Duodenal mucosa (tissue), 2 donors: ENCODE results near the gene NRL.

ENCODE experiments used
- H3K27ac ChIP-seq: one replicate; pipeline ENCODE4 v1.7.0; 2013; ENCODE audit warnings: low read depth, low read length
- H3K27me3 ChIP-seq, 2 donors: one replicate each; pipeline ENCODE4 v1.7.0; 2013; ENCODE audit warnings: low read length in 2 of 2, control low read depth in 1 of 2; ENCODE audit not compliant: insufficient read depth in 2 of 2, control insufficient read depth in 1 of 2
- H3K36me3 ChIP-seq, 2 donors: one replicate each; pipeline ENCODE4 v1.7.0; 2013; ENCODE audit warnings: low read length in 2 of 2, control low read depth in 1 of 2; ENCODE audit not compliant: insufficient read depth in 2 of 2, control insufficient read depth in 1 of 2
- H3K4me1 ChIP-seq, 2 donors: one replicate each; pipeline ENCODE4 v1.7.0; 2013; ENCODE audit warnings: low read length in 2 of 2, control low read depth in 1 of 2; ENCODE audit not compliant: insufficient read depth in 2 of 2, control insufficient read depth in 1 of 2
- H3K4me3 ChIP-seq, 2 donors: one replicate each; pipeline ENCODE4 v1.7.0; 2013; ENCODE audit warnings: low read length in 2 of 2, low read depth in 1 of 2
- H3K9ac ChIP-seq, 2 donors: one replicate each; pipeline ENCODE4 v1.7.0; 2013; ENCODE audit warnings: low read length in 2 of 2, low read depth in 1 of 2
- H3K9me3 ChIP-seq, 2 donors: one replicate each; pipeline ENCODE4 v1.7.0; 2013; ENCODE audit warnings: low read length in 2 of 2, control low read depth in 1 of 2; ENCODE audit not compliant: control insufficient read depth in 1 of 2

Gene NRL

DNA sequence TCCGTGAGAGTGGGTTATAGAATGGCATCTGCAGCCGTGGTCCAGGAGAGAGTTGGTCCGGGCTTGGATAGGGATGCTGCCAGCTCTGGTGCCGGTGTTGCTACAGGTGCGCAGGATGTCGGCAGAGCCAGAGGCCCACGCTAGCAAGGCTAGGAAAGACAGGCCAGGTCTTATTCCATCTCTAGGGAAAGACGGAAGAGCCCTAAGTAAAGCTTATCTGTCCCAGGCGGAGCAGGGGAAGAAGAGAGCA, 20.8 kb upstream of the NRL start:
- H3K4me3 ChIP-seq, result peak overlapping the region; percentile 67 to 79

DNA sequence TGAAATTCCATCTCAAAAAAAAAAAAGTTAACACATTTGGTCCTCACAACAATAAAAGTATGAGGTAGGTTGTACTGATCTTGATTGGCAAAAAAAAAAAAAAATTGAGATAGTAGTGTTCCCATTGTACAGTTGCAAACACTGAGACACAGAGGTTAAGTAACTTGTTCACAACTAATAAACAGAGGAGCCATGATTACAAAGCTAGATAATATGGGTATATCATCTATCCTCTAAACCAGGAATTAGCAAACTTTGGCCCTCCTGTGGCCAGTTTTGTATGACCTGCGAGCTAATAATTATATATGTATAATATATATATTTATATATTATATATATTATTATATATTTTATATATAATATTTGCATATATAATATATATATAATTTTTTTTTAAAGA, 19.0 kb upstream of the NRL start:
- peaks cover 15% of the 10 kb centered on the region in 2 donors for H3K36me3 ChIP-seq
- H3K9me3 ChIP-seq, result no peaks in the 10 kb centered on the region
- no peaks in the 10 kb centered on the region for H3K27me3 ChIP-seq
- H3K4me3 ChIP-seq, result no peak overlapping the region
- no peak overlapping the region for H3K9ac ChIP-seq
- no peak overlapping the region for H3K27ac ChIP-seq
- peaks cover 30 to 43% of the 10 kb centered on the region in 2 donors for H3K4me1 ChIP-seq

More for the DNA sequence above, 20.8 kb upstream of the NRL start:
- Histone ChIP-seq H3K4me1 (peaks cover 41 to 49% of the 10 kb centered on the region in 2 donors), H3K27me3 (no peaks in the 10 kb centered on the region), H3K27ac (peak overlapping the region; percentile 47), H3K36me3 (peaks cover 24% of the 10 kb centered on the region in 2 donors), H3K9ac (peak overlapping the region; percentile 29 to 91), H3K9me3 (no peaks in the 10 kb centered on the region)

DNA sequence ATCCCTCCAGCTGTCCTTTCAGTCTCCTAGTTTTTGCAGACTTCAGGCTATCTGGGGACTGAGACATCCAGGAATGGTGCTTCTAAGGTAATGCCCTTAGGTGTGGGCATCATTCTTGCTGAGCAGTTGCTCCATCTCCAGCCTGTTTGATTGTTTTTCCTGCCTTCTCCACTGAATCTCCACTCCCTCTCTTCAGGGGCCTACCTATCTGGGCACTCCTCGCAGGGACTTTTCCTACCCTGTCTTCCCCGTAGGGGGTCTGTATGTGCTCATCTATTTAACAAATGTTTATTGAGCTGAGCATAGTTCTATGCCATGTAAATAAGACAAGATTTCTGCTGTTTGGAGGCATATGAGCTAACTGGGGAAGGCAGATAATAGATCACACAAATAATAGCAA, 18.2 kb upstream of the NRL start:
- no peak overlapping the region for H3K9ac ChIP-seq
- H3K27ac ChIP-seq, result no peak overlapping the region
- H3K36me3 ChIP-seq, result peaks cover 7 to 8% of the 10 kb centered on the region in 2 donors
- peaks cover 22 to 35% of the 10 kb centered on the region in 2 donors for H3K4me1 ChIP-seq
- H3K27me3 ChIP-seq, result no peaks in the 10 kb centered on the region
- H3K9me3 ChIP-seq, result no peaks in the 10 kb centered on the region
- no peak overlapping the region for H3K4me3 ChIP-seq

GRCh38 chr14:24132061-24132685, 17.4 kb upstream of the NRL start:
- no peak overlapping the region for H3K27ac ChIP-seq
- H3K36me3 ChIP-seq, result peaks cover 0 to under 1% of the 10 kb centered on the region in 2 donors
- H3K9me3 ChIP-seq, result no peaks in the 10 kb centered on the region
- no peaks in the 10 kb centered on the region for H3K27me3 ChIP-seq
- peaks cover 14 to 27% of the 10 kb centered on the region in 2 donors for H3K4me1 ChIP-seq
- H3K4me3 ChIP-seq, result no peak overlapping the region
- no peak overlapping the region for H3K9ac ChIP-seq

DNA sequence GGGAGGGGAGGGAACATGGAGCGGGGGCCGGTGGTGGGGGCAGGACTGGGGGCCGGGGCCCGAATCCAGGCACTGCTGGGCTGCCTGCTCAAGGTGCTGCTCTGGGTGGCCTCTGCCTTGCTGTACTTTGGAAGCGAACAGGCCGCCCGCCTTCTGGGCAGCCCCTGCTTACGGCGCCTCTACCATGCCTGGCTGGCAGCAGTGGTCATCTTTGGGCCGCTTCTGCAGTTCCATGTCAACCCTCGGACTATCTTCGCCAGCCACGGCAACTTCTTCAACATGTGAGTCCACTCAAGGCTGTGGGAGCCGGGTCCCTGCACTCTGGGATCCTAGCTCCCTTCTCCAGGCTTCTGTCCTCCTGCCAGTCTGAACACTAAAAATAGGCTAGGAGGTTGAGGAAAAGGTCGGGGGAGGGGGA, 16.8 kb upstream of the NRL start:
- Histone ChIP-seq H3K9ac (no peak overlapping the region), H3K27me3 (no peaks in the 10 kb centered on the region), H3K4me3 (no peak overlapping the region), H3K27ac (no peak overlapping the region), H3K9me3 (no peaks in the 10 kb centered on the region), H3K4me1 (peaks cover 8 to 21% of the 10 kb centered on the region in 2 donors), H3K36me3 (no peaks in the 10 kb centered on the region)

- Histone ChIP-seq H3K27ac (no peak overlapping the region), H3K9ac (no peak overlapping the region), H3K4me3 (no peak overlapping the region), H3K36me3 (no peaks in the 10 kb centered on the region), H3K9me3 (no peaks in the 10 kb centered on the region), H3K27me3 (no peaks in the 10 kb centered on the region), H3K4me1 (peaks cover 7 to 19% of the 10 kb centered on the region in 2 donors)
These were observed 16.2 kb upstream of the NRL start for GRCh38 chr14:24130717-24131548.

DNA sequence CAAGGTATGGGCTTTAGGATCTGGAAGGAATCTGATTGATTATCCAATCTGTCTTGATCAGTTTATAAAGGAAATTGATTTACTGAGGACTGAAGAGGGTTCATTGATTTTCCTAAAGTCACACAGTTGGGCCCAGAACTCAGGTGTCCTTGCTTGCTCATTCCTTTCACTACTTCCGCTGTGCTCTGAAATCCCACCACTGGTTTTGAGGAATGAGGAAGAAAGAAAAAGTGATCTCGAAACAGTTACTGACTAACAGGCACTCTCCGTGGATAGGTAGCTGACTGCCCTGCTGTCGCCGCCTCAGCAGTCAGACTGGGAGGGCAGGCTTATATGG, 15.6 kb upstream of the NRL start, which contains the start of gene FITM1:
TSS of gene FITM1 (plus strand) at position 280 of the 337 bp plus-strand sequence. CDS start 905 bp downstream, outside the sequence.
- H3K36me3 ChIP-seq, result no peaks in the 10 kb centered on the region
- H3K27me3 ChIP-seq, result no peaks in the 10 kb centered on the region
- no peaks in the 10 kb centered on the region for H3K9me3 ChIP-seq
- H3K9ac ChIP-seq, result no peak within 1 kb of the TSS
- peaks cover 4 to 16% of the 10 kb centered on the region in 2 donors for H3K4me1 ChIP-seq
- H3K4me3 ChIP-seq, result no peak within 1 kb of the TSS
- no peak within 1 kb of the TSS for H3K27ac ChIP-seq

GRCh38 chr14:24129410-24129998, 14.8 kb upstream of the NRL start:
- Histone ChIP-seq H3K9ac (no peak overlapping the region), H3K27ac (no peak overlapping the region), H3K9me3 (no peaks in the 10 kb centered on the region), H3K27me3 (no peaks in the 10 kb centered on the region), H3K4me1 (peaks cover 0 to 11% of the 10 kb centered on the region in 2 donors), H3K4me3 (no peak overlapping the region), H3K36me3 (peaks cover 0 to 1% of the 10 kb centered on the region in 2 donors)

GRCh38 chr14:24127673-24128072, 12.9 kb upstream of the NRL start:
- Histone ChIP-seq H3K27me3 (no peaks in the 10 kb centered on the region), H3K4me1 (peaks cover 0 to 8% of the 10 kb centered on the region in 2 donors), H3K9me3 (no peaks in the 10 kb centered on the region), H3K36me3 (peaks cover 16 to 19% of the 10 kb centered on the region in 2 donors), H3K27ac (no peak overlapping the region), H3K4me3 (no peak overlapping the region), H3K9ac (no peak overlapping the region)

GRCh38 chr14:24126939-24127338, 12.2 kb upstream of the NRL start:
- no peaks in the 10 kb centered on the region for H3K9me3 ChIP-seq
- no peak overlapping the region for H3K27ac ChIP-seq
- no peak overlapping the region for H3K9ac ChIP-seq
- H3K36me3 ChIP-seq, result peaks cover 20 to 24% of the 10 kb centered on the region in 2 donors
- H3K27me3 ChIP-seq, result no peaks in the 10 kb centered on the region
- peaks cover 0 to under 1% of the 10 kb centered on the region in 2 donors for H3K4me1 ChIP-seq
- H3K4me3 ChIP-seq, result no peak overlapping the region
